NCI-H524 (cell line): Measurements from ENCODE around the gene PHC1.

Experiments
- DNase-seq, 2 experiments: peaks; one replicate each; lab custom pipeline; 2025; lab: John Stamatoyannopoulos, UW

The PHC1 gene

DNA sequence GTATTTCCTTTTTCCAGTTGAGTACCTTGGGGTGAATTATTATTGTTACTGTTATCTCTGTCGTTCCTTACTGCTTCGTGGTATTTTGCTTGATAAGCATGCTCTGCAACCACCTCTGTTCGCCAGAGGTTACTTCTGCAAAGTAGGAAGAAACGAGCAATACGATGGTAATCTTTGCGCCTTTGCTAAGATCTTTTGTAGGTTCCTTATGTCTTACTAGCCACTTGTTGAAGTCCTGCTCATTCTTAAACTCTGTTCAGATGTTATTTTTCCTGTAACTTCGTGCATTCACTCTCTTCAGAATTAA, 35.9 kb downstream of the PHC1 start:
- DNase-seq, result no peak

DNA sequence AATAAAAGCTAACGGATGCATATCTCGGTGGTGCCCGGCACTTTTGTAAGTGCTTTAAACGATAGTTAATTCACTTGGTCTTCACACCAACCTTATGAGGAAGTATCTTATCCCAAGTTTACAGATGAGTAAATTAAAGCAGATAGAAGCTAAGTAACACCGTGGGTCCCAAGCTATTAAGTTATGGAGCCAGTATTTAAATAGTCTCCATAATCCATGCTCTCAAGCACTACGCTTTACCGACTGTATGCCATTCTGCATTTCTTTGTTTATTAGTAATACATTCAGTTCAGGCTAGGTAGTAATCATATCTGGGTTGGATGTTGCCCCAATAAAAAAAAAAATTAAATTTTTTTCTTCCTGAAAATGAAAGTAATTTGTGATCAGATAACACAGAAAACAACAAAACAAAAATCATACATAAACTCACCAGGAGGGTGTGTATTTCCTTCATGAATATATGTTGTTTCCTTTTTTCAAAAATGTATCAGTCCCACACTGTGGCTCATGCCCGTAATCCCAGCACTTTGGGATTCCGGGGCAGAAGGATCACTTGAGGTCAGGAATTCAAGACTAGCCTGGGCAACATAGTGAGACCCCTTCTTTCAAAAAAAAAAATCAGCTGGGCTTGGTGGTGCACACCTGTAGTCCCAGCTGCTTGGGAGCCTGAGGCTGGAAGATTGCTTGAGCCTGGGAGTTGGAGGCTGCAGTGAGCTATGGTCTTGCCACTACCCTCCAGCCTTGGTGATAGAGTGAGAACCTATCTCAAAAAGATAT, 36.6 kb downstream of the PHC1 start:
- no peak for DNase-seq

DNA sequence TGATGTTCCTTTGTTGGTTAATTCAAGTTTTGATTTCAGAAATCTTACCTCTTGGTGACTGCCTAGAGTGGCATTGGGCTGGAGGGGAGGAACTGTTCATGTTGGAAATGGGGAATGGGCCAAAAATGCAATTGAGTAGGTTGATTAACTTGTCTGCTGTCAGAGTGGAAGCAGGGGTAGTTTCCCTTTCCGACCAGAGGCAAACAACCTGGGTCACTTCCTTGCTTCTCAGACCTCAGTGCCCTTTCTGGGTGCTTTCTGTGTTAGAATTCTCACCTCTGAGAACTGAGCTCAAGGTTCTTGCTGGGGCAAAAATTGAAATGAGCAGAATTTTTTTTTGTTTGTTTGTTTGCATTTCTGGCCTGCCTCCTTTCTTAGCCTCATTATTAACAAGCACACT, 37.4 kb downstream of the PHC1 start:
- DNase-seq, result no peak

DNA sequence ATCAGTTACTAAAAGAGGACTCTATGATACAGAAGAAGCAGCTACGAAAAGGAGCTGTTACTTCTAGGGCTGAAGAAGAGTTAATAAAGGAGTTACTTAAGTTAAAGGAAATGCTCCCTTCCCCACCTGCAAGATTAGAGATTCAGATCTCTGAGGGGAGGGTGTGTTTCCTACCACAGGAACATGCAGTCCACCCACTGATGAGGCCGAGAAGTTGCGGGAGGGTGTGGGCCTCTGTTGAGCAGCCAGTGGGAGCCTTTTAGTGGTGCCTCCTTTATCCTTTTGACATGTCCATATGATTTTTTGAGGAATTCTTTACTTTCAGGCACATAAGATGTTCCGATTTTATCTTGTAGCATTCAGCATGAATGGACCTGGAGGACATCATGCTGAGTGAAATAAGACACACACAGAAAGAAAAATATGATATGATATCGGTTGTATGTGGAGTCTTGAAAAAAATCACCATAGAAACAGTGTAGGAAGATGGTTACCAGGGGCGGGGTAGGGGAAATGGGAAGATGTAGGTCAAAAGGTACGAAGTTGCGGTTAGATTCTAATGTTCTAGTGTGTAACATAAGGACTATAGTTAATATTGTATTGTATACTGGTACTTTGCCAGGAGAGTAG, 39.6 kb downstream of the PHC1 start:
- no peak for DNase-seq

DNA sequence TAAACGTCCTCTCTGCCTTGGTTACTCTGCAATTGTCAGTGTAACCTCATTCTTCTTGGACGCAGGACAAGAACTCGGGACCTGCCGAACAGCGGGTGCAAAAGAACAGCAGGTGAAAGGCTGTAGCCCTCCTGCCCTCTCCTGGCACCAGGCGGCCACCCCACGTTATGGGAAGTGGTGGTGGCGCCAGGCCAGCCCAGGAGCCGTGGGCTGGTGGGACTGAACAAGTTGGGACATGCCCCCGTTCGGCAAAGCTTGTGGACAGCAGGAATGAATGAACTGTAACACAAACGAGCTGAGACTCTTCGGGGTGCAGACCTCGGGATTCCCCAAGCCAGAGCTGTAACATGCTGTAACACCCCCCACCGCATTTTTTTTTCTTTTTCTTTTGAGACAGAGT, 41.8 kb downstream of the PHC1 start:
- DNase-seq, result no peak

DNA sequence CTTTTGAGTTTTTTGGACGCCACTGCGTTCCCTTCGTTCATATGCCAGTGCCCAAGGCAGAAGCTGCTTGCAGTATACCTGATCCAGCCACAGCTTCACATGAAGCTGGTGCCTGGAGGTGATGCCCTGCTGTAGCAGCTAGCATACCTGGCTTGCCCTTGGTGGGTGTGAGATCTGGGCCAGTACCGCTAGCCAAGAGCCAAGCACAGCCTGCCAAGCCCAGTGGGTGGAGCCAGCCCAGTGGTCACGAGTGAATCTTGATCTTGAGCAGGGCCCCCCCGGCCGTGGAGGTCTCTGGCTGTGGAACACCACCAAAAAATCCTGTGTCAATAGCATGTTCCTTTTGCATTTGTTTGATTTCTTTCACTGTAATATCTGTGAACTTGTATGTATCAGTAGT, 42.5 kb downstream of the PHC1 start:
- DNase-seq, result no peak

DNA sequence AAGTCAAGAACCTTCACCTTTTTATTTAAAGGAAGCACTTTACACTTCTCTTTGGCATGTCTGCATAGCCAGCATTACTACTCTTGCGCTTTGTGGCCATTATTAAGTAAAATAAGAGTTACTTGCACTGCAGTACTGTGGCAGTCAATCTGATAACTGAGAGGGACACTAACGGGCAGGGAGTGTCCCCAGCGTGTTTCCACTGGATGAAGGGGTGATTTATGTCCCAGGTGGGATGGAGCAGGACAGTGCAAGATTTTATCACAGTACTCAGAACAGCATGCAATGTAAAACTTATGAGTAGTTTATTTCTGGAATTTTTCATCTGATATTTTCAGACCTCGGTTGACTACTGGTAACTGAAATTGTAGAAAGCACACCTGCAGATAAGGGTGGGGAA, 43.3 kb downstream of the PHC1 start:
- DNase-seq, result no peak

DNA sequence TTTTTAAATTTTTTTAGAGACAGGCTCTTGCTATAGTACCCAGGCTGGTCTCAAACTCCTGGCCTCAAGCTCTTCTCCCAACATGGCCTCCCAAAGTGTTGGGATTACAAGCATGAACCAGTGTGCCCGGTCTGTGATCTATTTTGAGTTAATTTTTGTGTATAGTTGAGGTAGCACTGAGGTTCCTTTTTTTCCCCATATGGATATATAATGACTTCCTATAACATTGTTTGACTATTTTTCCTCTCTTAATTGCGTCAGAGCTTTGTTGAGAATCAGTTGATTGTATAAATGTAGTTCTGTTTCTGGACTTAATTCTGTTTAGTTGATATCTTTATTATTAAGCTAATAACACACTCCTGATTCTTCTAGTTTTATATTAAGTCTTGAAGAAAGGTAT, 43.8 kb downstream of the PHC1 start:
- DNase-seq, result no peak

DNA sequence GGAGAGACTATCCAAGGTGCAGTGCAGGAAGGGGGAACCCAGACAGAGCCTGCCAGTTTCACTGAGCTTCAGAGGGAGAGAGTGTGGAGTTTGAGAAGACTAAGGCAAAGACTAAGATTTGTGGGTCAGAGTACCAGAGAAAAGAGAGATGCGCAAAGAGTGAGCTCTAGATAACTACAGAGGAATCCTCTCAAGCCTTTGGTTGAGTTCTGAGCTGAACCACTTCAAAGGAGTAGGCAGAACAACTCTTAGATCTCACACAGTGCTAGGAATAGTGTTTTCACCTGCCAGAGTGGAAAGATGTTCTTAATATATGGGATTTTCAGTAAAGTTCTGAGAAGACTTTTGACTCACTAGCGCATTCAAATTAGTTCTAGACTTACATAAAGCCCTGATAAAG, 45.9 kb downstream of the PHC1 start:
- no peak for DNase-seq

DNA sequence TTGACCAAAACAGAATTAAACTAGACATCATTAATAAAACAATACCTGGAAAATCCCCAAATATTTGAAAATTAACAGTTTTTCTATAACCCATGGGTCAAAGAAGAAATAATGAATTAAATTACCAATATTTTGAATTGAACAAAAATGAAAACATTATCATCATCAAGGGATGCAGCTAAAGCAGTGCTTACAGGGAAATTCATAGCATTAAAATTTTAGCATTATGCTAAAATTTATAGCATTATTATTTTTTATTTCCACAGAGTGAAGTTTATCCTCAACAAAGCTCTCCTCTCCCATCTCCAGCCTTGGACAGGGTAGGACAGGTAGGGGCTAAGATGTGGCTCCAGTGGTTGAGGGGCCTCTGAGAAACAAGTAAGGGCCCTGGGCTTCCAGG, 54.5 kb downstream of the PHC1 start:
- DNase-seq, result no peak

DNA sequence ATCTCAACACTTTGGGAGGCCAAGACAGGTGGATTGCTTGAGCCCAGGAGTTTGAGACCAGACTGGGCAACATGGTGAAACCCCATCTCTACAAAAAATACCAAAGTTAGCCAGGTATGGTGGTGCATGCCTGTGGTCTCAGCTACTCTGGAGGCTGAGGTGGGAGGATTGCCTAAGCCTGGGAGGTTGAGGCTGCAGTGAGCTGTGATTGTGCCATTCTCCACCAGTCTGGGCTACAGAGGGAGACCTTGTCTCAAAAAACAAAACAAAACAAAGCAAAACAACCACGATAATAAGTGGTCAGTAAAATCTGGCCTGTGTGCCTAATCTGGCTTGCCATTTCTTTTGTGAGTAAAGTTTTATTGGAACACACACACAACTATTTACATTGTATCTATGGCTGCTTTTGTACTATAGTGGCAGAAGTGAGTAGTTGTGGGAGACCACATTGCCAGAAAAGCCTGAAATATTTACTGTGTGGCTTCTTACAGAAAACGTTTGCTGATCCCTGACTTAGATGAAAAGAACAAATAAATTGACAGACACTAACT, 55.6 kb downstream of the PHC1 start:
- DNase-seq, result no peak

DNA sequence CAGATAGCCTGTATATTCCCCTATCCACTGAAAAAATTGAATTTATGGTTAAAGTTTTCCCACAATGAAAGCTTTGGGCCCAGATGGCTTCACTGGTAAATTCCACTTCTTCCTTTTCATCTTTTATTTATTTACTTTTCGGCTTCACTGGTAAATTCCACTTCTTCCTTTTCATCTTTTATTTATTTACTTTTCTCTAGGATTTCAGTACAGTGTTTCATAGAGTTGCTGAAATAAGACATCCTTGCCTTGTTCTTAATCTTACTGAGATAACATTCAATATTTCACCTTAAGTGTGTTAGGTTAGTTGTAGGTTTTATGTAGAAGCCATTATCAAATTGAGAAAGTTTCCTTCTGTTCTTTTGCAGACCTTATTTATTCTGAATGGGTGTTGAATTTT, 56.1 kb downstream of the PHC1 start:
- no peak for DNase-seq

DNA sequence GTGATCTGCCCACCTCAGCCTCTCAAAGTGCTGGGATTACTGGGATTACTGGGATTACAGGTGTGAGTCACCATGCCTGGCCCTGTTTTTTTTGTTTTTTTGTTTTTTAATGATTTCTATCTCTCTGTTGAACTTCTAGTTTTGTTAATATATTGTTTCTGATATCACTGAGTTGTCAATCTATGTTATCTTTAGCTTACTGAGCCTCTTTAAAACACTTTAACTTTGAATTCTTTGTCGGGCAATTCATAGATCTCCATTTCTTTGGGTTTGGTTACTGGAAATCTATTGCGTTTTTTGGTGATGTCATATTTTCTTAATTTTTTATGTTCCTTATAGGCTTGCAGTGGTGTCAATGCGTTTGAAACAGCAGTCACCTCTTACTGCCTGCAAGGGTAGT, 65.8 kb downstream of the PHC1 start:
- DNase-seq, result no peak

DNA sequence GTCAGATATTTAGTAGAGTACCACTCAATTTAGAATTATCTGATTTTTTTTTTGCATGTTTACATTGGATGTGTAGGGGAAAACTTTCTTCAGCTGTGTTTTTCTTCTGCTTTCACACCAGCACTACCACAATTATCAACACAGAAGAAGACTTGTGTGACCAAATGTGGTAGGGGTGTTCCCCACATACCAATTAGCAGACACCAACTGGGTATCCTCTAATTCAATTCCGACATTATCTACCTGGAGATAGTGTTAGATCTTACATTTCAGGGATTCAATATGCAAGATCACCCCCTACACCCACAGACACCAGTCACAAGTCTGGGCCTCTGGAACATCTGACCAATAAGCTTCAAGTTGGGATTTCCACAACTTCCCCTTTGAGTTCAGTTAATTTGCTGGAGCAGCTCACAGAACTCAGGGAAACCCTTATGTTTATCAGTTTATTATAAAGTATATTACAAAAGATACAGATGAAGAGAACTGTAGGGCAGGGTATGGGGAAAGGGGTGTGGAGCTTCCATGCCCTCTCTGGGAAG, 71.0 kb downstream of the PHC1 start:
- DNase-seq, result no peak

DNA sequence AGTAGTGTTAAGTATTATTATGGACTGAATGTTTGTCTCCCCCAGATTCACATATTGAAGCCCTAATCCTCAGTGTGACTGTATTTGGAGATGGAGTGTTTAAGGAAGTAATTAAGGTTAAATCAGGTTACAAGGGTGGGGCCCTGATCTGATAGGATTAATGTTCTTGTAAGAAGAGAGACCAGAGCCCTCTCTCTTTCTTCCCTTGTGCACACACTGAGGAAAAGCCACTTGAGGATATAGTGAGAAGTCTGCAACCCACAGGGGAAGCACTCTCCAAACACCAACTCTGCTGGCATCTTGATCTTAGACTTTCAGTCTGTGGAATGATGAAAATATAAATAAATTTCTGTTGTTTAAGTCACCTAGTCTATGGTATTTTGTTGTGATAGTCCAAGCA, 72.9 kb downstream of the PHC1 start:
- peak in 1 of 2 experiments; percentile 19 for DNase-seq

DNA sequence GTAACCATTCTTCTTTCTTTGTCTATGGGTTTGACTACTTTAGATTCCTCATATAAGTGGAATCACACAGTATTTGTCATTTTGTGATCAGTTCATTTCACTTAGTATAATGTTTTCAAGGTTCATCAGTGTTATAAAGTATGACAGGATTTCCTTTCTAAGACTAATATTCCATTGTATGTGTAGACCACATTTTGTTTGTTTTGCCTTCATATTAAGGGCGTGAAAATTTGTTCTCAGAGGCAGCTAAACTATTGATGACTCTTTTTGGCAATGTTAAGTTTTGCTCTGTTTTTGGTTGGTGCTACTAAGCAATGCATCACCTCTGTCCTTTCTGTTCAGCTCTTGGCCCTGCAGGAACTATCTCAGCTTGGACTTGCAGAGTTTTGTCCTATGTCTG, 73.4 kb downstream of the PHC1 start:
- no peak for DNase-seq

DNA sequence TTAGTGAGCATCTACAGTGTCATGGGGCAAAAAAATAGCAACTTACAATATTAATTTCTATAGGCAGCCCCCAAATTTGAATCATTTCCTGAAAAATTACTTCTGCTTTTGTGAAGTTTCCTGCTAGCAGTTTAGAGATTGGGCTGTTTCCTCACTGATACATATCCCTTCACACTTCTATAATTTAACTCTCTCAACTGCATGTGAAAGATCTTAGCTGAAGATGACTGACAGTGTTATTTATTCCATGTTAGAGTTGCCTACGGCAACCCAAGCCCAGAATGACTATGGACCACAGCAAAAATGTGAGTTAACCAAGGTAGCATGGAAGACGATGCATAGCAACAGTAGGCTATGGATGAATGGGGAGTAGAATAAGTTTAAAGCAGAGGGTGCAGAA, 75.1 kb downstream of the PHC1 start, which contains the start of gene KLRG1:
Gene KLRG1 (plus strand): TSS at position 134 of the 400 bp plus-strand sequence. CDS start 90 bp downstream, at position 224.
- no peak for DNase-seq
